Activated naive CD4-positive, alpha-beta T cell treated with anti-CD3 and anti-CD28 coated beads, Interleukin-2, amount 50 U/mL, for 72 hours (primary cell): ENCODE results near the gene ARPC1A. TPM values are rescaled to one million over a fixed set of nuclear protein-coding genes. Genes with fewer than 3 reads are reported as not detected.
"Not testable (repeated sequence)": the region's sequence is repeated elsewhere in the genome, so short reads cannot be mapped to it uniquely, and the experiment has no call there.

Experiments used
- ATAC-seq, 2 donors: fragments of 150-1000 bp; cut with Tn5 transposase; 2 replicates each; pipeline ENCODE4 v1.10.0; 2021; ENCODE audit warnings: mild to moderate bottlenecking in 2 of 2, moderate library complexity in 2 of 2
- DNase-seq, 2 donors: peaks; one replicate each; pipeline ENCODE4 v3.0.0; 2021 to 2022; ENCODE audit warnings: low spot score in 2 of 2
- H3K27ac Mint-ChIP-seq, 2 donors: one replicate each; pipeline ENCODE4 v1.8.0; 2022; ENCODE audit warnings: mild to moderate bottlenecking in 2 of 2, mixed read lengths in 2 of 2
- H3K36me3 Mint-ChIP-seq, 2 donors: one replicate each; pipeline ENCODE4 v1.8.0; 2022; ENCODE audit warnings: mixed read lengths in 2 of 2
- H3K9me3 Mint-ChIP-seq, 2 donors: one replicate each; pipeline ENCODE4 v1.8.0; 2022; ENCODE audit warnings: mixed read lengths in 2 of 2
- total RNA-seq, 2 donors: library from RNA; stranded (reverse); gene quantifications; one replicate each; pipeline ENCODE4 v1.2.3, GENCODE V29; 2022

The ARPC1A gene
- total RNA-seq, result 10 to 100 TPM; 43.5 to 57.2 TPM

- no peaks in the 10 kb centered on the region for H3K9me3 Mint-ChIP-seq
- ATAC-seq, result peak; percentile 92 to 93
- peaks cover 10% of the 10 kb centered on the region in 2 donors for H3K36me3 Mint-ChIP-seq
- peak within 1 kb of the TSS; percentile 84 to 97 for H3K27ac Mint-ChIP-seq
- DNase-seq, result peak; percentile 95 to 96
Observed at GRCh38 chr7:99325592-99326407, at the start of gene ARPC1A. Gene ARPC1A, plus strand, starts transcription at chr7:99325898. Its CDS starts 7,456 bp downstream, at chr7:99333354.

- no peaks in the 10 kb centered on the region for H3K9me3 Mint-ChIP-seq
- ATAC-seq, result no peak
- no peaks in the 10 kb centered on the region for H3K36me3 Mint-ChIP-seq
Observed at GRCh38 chr7:99278180-99278579, 47.5 kb upstream of the ARPC1A start.

GRCh38 chr7:99284165-99284564, 41.5 kb upstream of the ARPC1A start:
- not testable (repeated sequence) for H3K27ac Mint-ChIP-seq, ATAC-seq, H3K36me3 Mint-ChIP-seq, H3K9me3 Mint-ChIP-seq, DNase-seq

More at GRCh38 chr7:99278180-99278579, 47.5 kb upstream of the ARPC1A start:
- DNase-seq, result no peak
- no peak overlapping the region for H3K27ac Mint-ChIP-seq

- Mint-ChIP-seq H3K27ac (no peak overlapping the region), H3K9me3 (no peaks in the 10 kb centered on the region), H3K36me3 (no peaks in the 10 kb centered on the region)
- DNase-seq (no peak), ATAC-seq (no peak)
Observed at GRCh38 chr7:99287779-99288534, 37.7 kb upstream of the ARPC1A start.

GRCh38 chr7:99289185-99289584, 36.5 kb upstream of the ARPC1A start:
- DNase-seq (no peak), ATAC-seq (no peak)
- H3K36me3 Mint-ChIP-seq, result no peaks in the 10 kb centered on the region
- no peak overlapping the region for H3K27ac Mint-ChIP-seq
- no peaks in the 10 kb centered on the region for H3K9me3 Mint-ChIP-seq

- not testable (repeated sequence) for DNase-seq, ATAC-seq, H3K36me3 Mint-ChIP-seq, H3K27ac Mint-ChIP-seq, H3K9me3 Mint-ChIP-seq
Observed at GRCh38 chr7:99290148-99290547, 35.5 kb upstream of the ARPC1A start.

GRCh38 chr7:99290980-99291607, 34.6 kb upstream of the ARPC1A start:
- Mint-ChIP-seq H3K27ac (no peak overlapping the region), H3K9me3 (no peaks in the 10 kb centered on the region), H3K36me3 (no peaks in the 10 kb centered on the region)
- ATAC-seq (no peak), DNase-seq (no peak)

- no peaks in the 10 kb centered on the region for H3K36me3 Mint-ChIP-seq
- no peak for DNase-seq
- ATAC-seq, result no peak
- H3K9me3 Mint-ChIP-seq, result no peaks in the 10 kb centered on the region
- H3K27ac Mint-ChIP-seq, result no peak overlapping the region
Observed at GRCh38 chr7:99292127-99292526, 33.6 kb upstream of the ARPC1A start.

GRCh38 chr7:99293167-99293566, 32.5 kb upstream of the ARPC1A start:
- Mint-ChIP-seq H3K36me3 (no peaks in the 10 kb centered on the region), H3K9me3 (no peaks in the 10 kb centered on the region), H3K27ac (peak overlapping the region in 1 of 2 donors; percentile 73)
- DNase-seq (no peak), ATAC-seq (no peak)

GRCh38 chr7:99293650-99294049, 32.0 kb upstream of the ARPC1A start:
- H3K27ac Mint-ChIP-seq, result no peak overlapping the region
- H3K36me3 Mint-ChIP-seq, result no peaks in the 10 kb centered on the region
- DNase-seq, result no peak
- ATAC-seq, result no peak
- H3K9me3 Mint-ChIP-seq, result no peaks in the 10 kb centered on the region

GRCh38 chr7:99296471-99296870, 29.2 kb upstream of the ARPC1A start:
- DNase-seq (no peak), ATAC-seq (no peak)
- no peaks in the 10 kb centered on the region for H3K36me3 Mint-ChIP-seq
- H3K27ac Mint-ChIP-seq, result no peak overlapping the region
- H3K9me3 Mint-ChIP-seq, result no peaks in the 10 kb centered on the region

GRCh38 chr7:99301496-99301895, 24.2 kb upstream of the ARPC1A start:
- no peak overlapping the region for H3K27ac Mint-ChIP-seq
- H3K9me3 Mint-ChIP-seq, result no peaks in the 10 kb centered on the region
- ATAC-seq, result no peak
- no peak for DNase-seq
- no peaks in the 10 kb centered on the region for H3K36me3 Mint-ChIP-seq

- Mint-ChIP-seq H3K27ac (peak overlapping the region in 1 of 2 donors; percentile 67), H3K9me3 (no peaks in the 10 kb centered on the region), H3K36me3 (no peaks in the 10 kb centered on the region)
- DNase-seq, result no peak
- ATAC-seq, result no peak
Observed at GRCh38 chr7:99305473-99306260, 20.0 kb upstream of the ARPC1A start.

GRCh38 chr7:99308461-99309074, 17.1 kb upstream of the ARPC1A start:
- Mint-ChIP-seq H3K27ac (no peak overlapping the region), H3K36me3 (no peaks in the 10 kb centered on the region), H3K9me3 (no peaks in the 10 kb centered on the region)
- DNase-seq (no peak), ATAC-seq (peak; percentile 35 to 43)

- H3K9me3 Mint-ChIP-seq, result no peaks in the 10 kb centered on the region
- no peak overlapping the region for H3K27ac Mint-ChIP-seq
- no peaks in the 10 kb centered on the region for H3K36me3 Mint-ChIP-seq
- ATAC-seq (no peak), DNase-seq (no peak)
Observed at GRCh38 chr7:99309111-99309510, 16.6 kb upstream of the ARPC1A start.

GRCh38 chr7:99310004-99310403, 15.7 kb upstream of the ARPC1A start:
- H3K9me3 Mint-ChIP-seq, result no peaks in the 10 kb centered on the region
- DNase-seq (no peak), ATAC-seq (no peak)
- H3K36me3 Mint-ChIP-seq, result no peaks in the 10 kb centered on the region
- H3K27ac Mint-ChIP-seq, result no peak overlapping the region
